K562 (cell line): ENCODE data around the gene RCN2. TPM values are rescaled to one million over a fixed set of nuclear protein-coding genes. Genes with fewer than 3 reads are reported as not detected.
"Not testable (repeated sequence)": the region's sequence is repeated elsewhere in the genome, so short reads cannot be mapped to it uniquely, and the experiment has no call there.

Source experiments
- ATAC-seq: fragments of 200-7000 bp; cut with Tn5 transposase; 3 replicates; pipeline ENCODE4 v1.9.1; 2020; ENCODE audit warnings: moderate library complexity
- BruUV-seq: library from RNA; stranded (reverse); fragments of 400-500 nt; replicated peaks from 2 replicates; lab custom pipeline; 2021; lab: Mats Ljungman, UMichigan
- CTCF ChIA-PET: fragments of 300-600 bp; formaldehyde crosslinking; extraction: SDS; loops from one replicate; lab custom pipeline; 2021; ENCODE audit warnings: low intra/inter-chr PET ratio; lab: Yijun Ruan, JAX
- POLR2A ChIA-PET: fragments of 300-600, 350-650 bp; sonication (Branson Sonifier 250); formaldehyde crosslinking; extraction: SDS; loops from one replicate; lab custom pipeline; 2021; ENCODE audit warnings: antibody characterized with exemption, inconsistent platforms; lab: Yijun Ruan, JAX
- DNase-seq, 4 experiments: peaks; one replicate each; pipeline versions ENCODE4 v3.0.0 to v3.0.0-alpha.2; 2011 to 2018; ENCODE audit warnings: low spot score in 3 of 4, mixed read lengths in 3 of 4; ENCODE audit errors: extremely low read depth in 1 of 4
- FAIRE-seq: peaks from 2 replicates; lab custom pipeline; 2011; peaks lifted over from hg19 to GRCh38; lab: Jason Lieb, UNC
- H2AFZ ChIP-seq: 2 replicates; pipeline ENCODE4 v1.6.0; 2011; ENCODE audit warnings: low read depth, low read length, control low read depth, inconsistent platforms
- H3K27ac ChIP-seq: fragments of 200-600 bp; 3 replicates; pipeline ENCODE4 v1.8.0; 2011; ENCODE audit warnings: low read depth, mild to moderate bottlenecking, control low read depth, inconsistent platforms, low read length, moderate library complexity, mixed read lengths; ENCODE audit errors: extremely low read depth
- H3K27me3 ChIP-seq, 2 experiments: fragments of 300-600 bp in 1 of 2; 2 replicates in 1 of 2; 3 replicates in 1 of 2; pipeline versions ENCODE4 v1.6.0 to v1.8.0; 2011; ENCODE audit warnings: inconsistent platforms in 2 of 2, low read length in 2 of 2, mild to moderate bottlenecking in 1 of 2, mixed read lengths in 1 of 2, moderate library complexity in 1 of 2; ENCODE audit not compliant: control insufficient read depth in 2 of 2, insufficient read depth in 2 of 2
- H3K36me3 ChIP-seq: fragments of 300-600 bp; 3 replicates; pipeline ENCODE4 v1.8.0; 2011; ENCODE audit warnings: mild to moderate bottlenecking, low read length, inconsistent platforms; ENCODE audit not compliant: control insufficient read depth, insufficient read depth
- H3K4me1 ChIP-seq, 2 experiments: fragments of 200-600 bp in 1 of 2; replicated peaks in 1 of 2; 2 replicates in 1 of 2; 3 replicates in 1 of 2; pipeline versions ENCODE4 v1.5.1 to v1.8.0; 2011; ENCODE audit warnings: inconsistent platforms in 2 of 2, low read length in 2 of 2, mild to moderate bottlenecking in 1 of 2, mixed read lengths in 1 of 2, moderate library complexity in 1 of 2; ENCODE audit not compliant: control insufficient read depth in 2 of 2, insufficient read depth in 2 of 2
- H3K4me2 ChIP-seq: 2 replicates; pipeline ENCODE4 v1.6.1; 2011; ENCODE audit warnings: low read length, control low read depth, inconsistent platforms, mixed read lengths; ENCODE audit not compliant: insufficient read depth
- H3K4me3 ChIP-seq: fragments of 200-600 bp; sonication (generic), shearing (Covaris generic); 2 replicates; pipeline ENCODE4 v1.5.1; 2016; ENCODE audit warnings: control low read depth, inconsistent platforms
- H3K79me2 ChIP-seq: fragments of 200-600 bp; 3 replicates; pipeline ENCODE4 v1.8.0; 2011; ENCODE audit warnings: low read length, inconsistent platforms; ENCODE audit not compliant: control insufficient read depth, insufficient read depth
- H3K9ac ChIP-seq, 2 experiments: 2 replicates each; pipeline versions ENCODE4 v1.6.0 to v1.6.1; 2011; ENCODE audit warnings: low read depth in 2 of 2, low read length in 2 of 2, control low read depth in 1 of 2, inconsistent platforms in 1 of 2, mild to moderate bottlenecking in 1 of 2, mixed read lengths in 1 of 2; ENCODE audit not compliant: insufficient read depth in 1 of 2
- H3K9me1 ChIP-seq: one replicate; pipeline ENCODE4 v1.6.0; 2011; ENCODE audit warnings: inconsistent platforms, mild to moderate bottlenecking, low read length, moderate library complexity; ENCODE audit not compliant: control insufficient read depth, insufficient read depth
- H3K9me3 ChIP-seq: replicated peaks from 2 replicates; pipeline ENCODE4 v1.5.1; 2011; ENCODE audit warnings: low read depth, low read length, inconsistent platforms; ENCODE audit not compliant: control insufficient read depth, insufficient read depth
- H4K20me1 ChIP-seq: replicated peaks from 2 replicates; pipeline ENCODE4 v1.6.1; 2011; ENCODE audit warnings: low read length, inconsistent platforms, mixed read lengths; ENCODE audit not compliant: control insufficient read depth, insufficient read depth
- CBFA2T2 ChIP-seq: fragments of 450-650 bp; conservative IDR thresholded peaks from 2 replicates; pipeline ENCODE4 v1.6.1; 2017; ENCODE audit warnings: mild to moderate bottlenecking
- HCFC1 ChIP-seq: IDR thresholded peaks from 2 replicates; pipeline ENCODE4 v1.6.1; 2012; ENCODE audit warnings: low read depth, low read length, improper control_type of control experiment
- ZNF232 ChIP-seq: sonication (generic); formaldehyde crosslinking; IDR thresholded peaks from 2 replicates; pipeline ENCODE4 v1.8.0; 2022; ENCODE audit warnings: mild to moderate bottlenecking, missing genetic modification reagents
- ZNF644 ChIP-seq: fragments of 200-800 bp; sonication (Bioruptor generic); IDR thresholded peaks from 2 replicates; pipeline ENCODE4 v1.6.1; 2016; ENCODE audit warnings: low read depth, missing genetic modification characterization, missing compliant biosample characterization
- WGBS: fragments of 100-300 bp; shearing (Covaris generic); methylation state at CpG from one replicate; pipeline ENCODE4 v1.1.6; 2016; ENCODE audit warnings: low coverage, mixed read lengths; ENCODE audit not compliant: insufficient coverage; ENCODE audit errors: missing lambda C conversion rate; 5-methylcytosine and 5-hydroxymethylcytosine counted together
- in situ Hi-C: fragments of 300-500 bp; cut with MboI; formaldehyde crosslinking; loops from 4 replicates; pipeline ENCODE4 v1.15.0; 2018; ENCODE audit warnings: inconsistent platforms, mixed read lengths
- intact Hi-C: fragments of 100-400 bp; cut with micrococcal nuclease; formaldehyde crosslinking; loops from 2 replicates; pipeline ENCODE4 v1.14.2; 2022
- polyA plus RNA-seq, 8 experiments: library from polyadenylated mRNA; depleted of rRNA in 4 of 8; stranded (reverse) in 5 of 8; unstranded in 3 of 8; fragments of >200 nt; fragmentation: Nextera tagmentation in 2 of 8; fragmentation: Illumina TruSeq in 1 of 8; extraction: Ambion mirVana in 2 of 8; extraction: Trizol in 1 of 8; gene quantifications; 2 replicates each; pipeline versions ENCODE4 v1.2.1 to v1.2.3, GENCODE V29; 2011 to 2014; ENCODE audit warnings: inconsistent platforms in 1 of 8, missing spikeins in 1 of 8
- total RNA-seq, 7 experiments: library from RNA; depleted of rRNA in 6 of 7; stranded (reverse); fragments of >200 nt in 6 of 7; fragmentation: Illumina TruSeq in 2 of 7; extraction: Trizol in 2 of 7; gene quantifications; 2 replicates each; pipeline versions ENCODE4 v1.2.1 to v1.2.3, GENCODE V29; 2011 to 2021; ENCODE audit warnings: low replicate concordance in 1 of 7

The RCN2 gene
- total and polyA plus RNA-seq, 9 of the 15 experiments (the other 6 are each of a cell fraction or from before 2014, with no cell fraction given), result 20.9 to 63.6 (median 52.8) TPM

DNA sequence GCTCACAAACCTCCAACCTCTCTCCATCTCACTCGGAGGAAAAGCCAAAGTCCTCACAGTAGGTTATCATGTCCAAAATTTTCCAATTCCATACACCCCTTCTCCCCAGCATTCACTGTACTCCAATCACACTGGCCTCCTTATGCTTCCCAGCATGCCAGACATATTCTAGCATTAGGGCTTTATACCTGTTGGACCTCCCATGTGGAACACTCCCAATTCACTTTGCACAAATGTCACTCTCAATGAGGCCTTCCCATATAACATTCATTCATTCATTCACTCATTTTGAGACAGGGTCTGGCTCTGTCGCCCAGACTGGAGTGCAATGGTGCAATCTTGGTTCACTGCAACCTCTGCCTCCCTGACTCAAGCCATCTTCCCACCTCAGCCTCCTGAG, 46.3 kb upstream of the RCN2 start:
- H3K79me2 ChIP-seq, result no peaks in the 10 kb centered on the region
- H3K9ac ChIP-seq, result no peak overlapping the region
- H4K20me1 ChIP-seq, result no peaks in the 10 kb centered on the region
- no peaks in the 10 kb centered on the region for H3K9me1 ChIP-seq
- DNase-seq (no peak), ATAC-seq (no peak), FAIRE-seq (no peak)
- intact Hi-C loops, result no loop called here
- H3K4me1 ChIP-seq, result no peaks in the 10 kb centered on the region; a peak in 1 of 5 replicates
- H3K4me3 ChIP-seq, result no peak overlapping the region
- H3K4me2 ChIP-seq, result no peak overlapping the region
- no peaks in the 10 kb centered on the region for H3K27me3 ChIP-seq
- ChIA-PET POLR2A (interaction anchor here (0.8 kb wide), 1 partner anchor 23 kb away, joined by 3 read pairs; no protein-coding TSS in a partner anchor), CTCF (no interaction called here)
- H3K9me3 ChIP-seq, result no peaks in the 10 kb centered on the region
- no peak for TF ChIP-seq ZNF644
- TF ChIP-seq CBFA2T2, result no peak
- no peak for TF ChIP-seq HCFC1
- no peak for TF ChIP-seq ZNF232 (CRISPR knock-in tag)
- in situ Hi-C loops, result no loop called here
- no peak overlapping the region for H2AFZ ChIP-seq
- no peaks in the 10 kb centered on the region for H3K36me3 ChIP-seq
- 34% methylated on average over 2 of the region's 2 CpGs for WGBS
- BruUV-seq, result no TSS peak
- H3K27ac ChIP-seq, result no peak overlapping the region

DNA sequence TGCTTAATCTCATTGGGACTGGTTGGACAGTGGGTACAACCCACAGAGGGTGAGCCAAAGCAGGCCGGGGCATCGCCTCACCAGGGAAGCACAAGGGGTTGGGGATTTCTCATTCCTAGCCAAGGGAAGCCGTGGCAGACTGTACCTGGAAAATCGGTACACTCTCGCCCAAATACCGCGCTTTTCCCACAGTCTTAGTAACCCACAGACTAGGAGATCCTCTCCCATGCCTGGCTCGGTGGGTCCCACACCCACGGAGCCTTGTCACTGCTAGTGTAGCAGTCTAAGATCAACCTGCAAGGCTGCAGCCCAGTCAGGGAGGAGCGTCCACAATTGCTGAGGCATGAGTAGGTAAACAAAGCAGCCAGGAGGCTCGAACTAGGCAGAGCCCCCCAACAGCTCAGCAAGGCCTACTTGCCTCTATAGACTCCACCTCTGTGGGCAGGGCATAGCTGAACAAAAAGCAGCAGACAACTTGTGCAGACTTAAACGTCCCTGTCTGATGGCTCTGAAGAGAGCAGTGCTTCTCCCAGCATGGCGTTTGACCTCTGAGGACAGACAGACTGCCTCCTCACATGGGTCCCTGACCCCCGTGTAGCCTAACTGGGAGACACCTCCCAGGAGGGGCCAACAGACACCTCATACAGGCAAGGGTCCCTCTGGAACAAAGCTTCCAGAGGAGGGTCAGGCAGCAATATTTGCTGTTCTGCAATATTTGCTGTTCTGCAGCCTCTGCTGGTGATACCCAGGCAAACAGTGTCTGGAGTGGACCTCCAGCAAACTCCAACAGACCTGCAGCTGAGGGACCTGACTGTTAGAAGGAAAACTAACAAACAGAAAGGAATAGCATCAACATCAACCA, 44.0 kb upstream of the RCN2 start:
- H3K9me1 ChIP-seq, H2AFZ ChIP-seq, intact Hi-C loops, H3K27ac ChIP-seq, H3K4me3 ChIP-seq, BruUV-seq, H3K27me3 ChIP-seq, FAIRE-seq, H3K9ac ChIP-seq, in situ Hi-C loops, H4K20me1 ChIP-seq, H3K4me2 ChIP-seq, DNase-seq, CTCF ChIA-PET, H3K79me2 ChIP-seq, H3K36me3 ChIP-seq, H3K9me3 ChIP-seq, H3K4me1 ChIP-seq, ATAC-seq: not testable (repeated sequence)
- WGBS, result 32% methylated on average over 14 of the region's 14 CpGs
- POLR2A ChIA-PET, result interaction anchor here (1.4 kb wide), 1 partner anchor 11 kb away, joined by 4 read pairs; no protein-coding TSS in a partner anchor
